GM23338 (cell line): ENCODE results near the gene WSCD2. TPM values are rescaled to one million over a fixed set of nuclear protein-coding genes. Genes with fewer than 3 reads are reported as not detected.
A peak's percentile ranks its signal among the peaks of the same experiment; 100 is the strongest.

Source experiments
- ATAC-seq: fragments of 200-7000 bp; cut with Tn5 transposase; 3 replicates; pipeline ENCODE4 v1.9.1; 2020
- DNase-seq: peaks from one replicate; pipeline ENCODE4 v3.0.0-alpha.2; 2015; ENCODE audit warnings: low spot score
- H2AFZ ChIP-seq: fragments of 200-600 bp; sonication (generic); 2 replicates; pipeline ENCODE4 v1.8.0; 2016; ENCODE audit warnings: antibody characterized with exemption, mild to moderate bottlenecking, moderate library complexity
- H3F3A ChIP-seq: fragments of 200-600 bp; sonication (generic); replicated peaks from 2 replicates; pipeline ENCODE4 v1.8.0; 2017; ENCODE audit warnings: antibody characterized with exemption, mixed run types, low read depth
- H3K27ac ChIP-seq: fragments of 200-600 bp; sonication (generic); 2 replicates; pipeline ENCODE4 v1.6.1; 2016; ENCODE audit warnings: low read depth
- H3K27me3 ChIP-seq: fragments of 200-600 bp; sonication (generic); 2 replicates; pipeline ENCODE4 v1.8.0; 2016; ENCODE audit warnings: mild to moderate bottlenecking, mixed run types, moderate library complexity; ENCODE audit not compliant: insufficient read depth
- H3K36me3 ChIP-seq: fragments of 200-600 bp; sonication (generic); 2 replicates; pipeline ENCODE4 v1.8.0; 2016; ENCODE audit warnings: mild to moderate bottlenecking; ENCODE audit not compliant: insufficient read depth
- H3K4me1 ChIP-seq: fragments of 200-600 bp; sonication (generic); 2 replicates; pipeline ENCODE4 v1.8.0; 2016; ENCODE audit warnings: mild to moderate bottlenecking, moderate library complexity; ENCODE audit not compliant: insufficient read depth
- H3K4me2 ChIP-seq: fragments of 200-600 bp; sonication (generic); 2 replicates; pipeline ENCODE4 v1.7.1; 2017; ENCODE audit warnings: mixed run types
- H3K4me3 ChIP-seq: fragments of 200-600 bp; sonication (generic); 2 replicates; pipeline ENCODE4 v1.6.1; 2016; ENCODE audit warnings: mixed run types
- H3K79me2 ChIP-seq: fragments of 200-600 bp; sonication (generic); replicated peaks from 2 replicates; pipeline ENCODE4 v1.8.0; 2017; ENCODE audit warnings: mild to moderate bottlenecking; ENCODE audit not compliant: insufficient read depth
- H3K9me2 ChIP-seq: fragments of 200-600 bp; sonication (generic); 2 replicates; pipeline ENCODE4 v1.8.0; 2017; ENCODE audit not compliant: insufficient read depth
- H4K20me1 ChIP-seq: fragments of 200-600 bp; sonication (generic); replicated peaks from 2 replicates; pipeline ENCODE4 v1.8.0; 2017; ENCODE audit warnings: mild to moderate bottlenecking; ENCODE audit not compliant: insufficient read depth
- H3K27ac Mint-ChIP-seq: 2 replicates; pipeline ENCODE4 v1.8.0; 2020; ENCODE audit warnings: inconsistent platforms, mild to moderate bottlenecking, moderate library complexity, mixed read lengths
- H3K27me3 Mint-ChIP-seq: 3 replicates; pipeline ENCODE4 v1.8.0; 2022; ENCODE audit warnings: low read depth, mild to moderate bottlenecking, moderate library complexity, mixed read lengths, inconsistent platforms; ENCODE audit not compliant: insufficient read depth, poor library complexity
- H3K36me3 Mint-ChIP-seq: 3 replicates; pipeline ENCODE4 v1.8.0; 2021; ENCODE audit warnings: low read depth, mild to moderate bottlenecking, inconsistent platforms, moderate library complexity, mixed read lengths
- H3K4me1 Mint-ChIP-seq: 3 replicates; pipeline ENCODE4 v1.8.0; 2020; ENCODE audit warnings: mild to moderate bottlenecking, inconsistent platforms, mixed read lengths
- H3K4me3 Mint-ChIP-seq: 3 replicates; pipeline ENCODE4 v1.8.0; 2021; ENCODE audit warnings: moderate library complexity, mild to moderate bottlenecking, inconsistent platforms, mixed read lengths
- H3K9me3 Mint-ChIP-seq: 3 replicates; pipeline ENCODE4 v1.8.0; 2020; ENCODE audit warnings: moderate library complexity, mild to moderate bottlenecking, inconsistent platforms, mixed read lengths
- CREB1 ChIP-seq: fragments of 250-450 bp; sonication (Bioruptor Pico); IDR thresholded peaks from 2 replicates; pipeline ENCODE4 v1.5.0; 2020; ENCODE audit warnings: low read depth, mild to moderate bottlenecking, moderate library complexity
- CTCF ChIP-seq, 2 experiments: fragments of 200-600 bp in 1 of 2; sonication (generic) in 1 of 2; conservative IDR thresholded peaks; 2 replicates each; pipeline versions ENCODE4 v1.5.1 to v1.6.1; 2016 to 2017; ENCODE audit warnings: antibody characterized with exemption in 2 of 2, low read depth in 2 of 2, mild to moderate bottlenecking in 2 of 2, moderate library complexity in 1 of 2
- ETS1 ChIP-seq: IDR thresholded peaks from 2 replicates; pipeline ENCODE4 v1.6.1; 2016; ENCODE audit warnings: antibody characterized with exemption
- EZH2 ChIP-seq: fragments of 200-600 bp; sonication (generic); IDR thresholded peaks from one replicate; pipeline ENCODE4 v1.8.0; 2017; ENCODE audit warnings: antibody characterized with exemption, mild to moderate bottlenecking, low read depth; ENCODE audit not compliant: unreplicated experiment
- EZH2phosphoT487 ChIP-seq: fragments of 200-600 bp; sonication (generic); IDR thresholded peaks from one replicate; pipeline ENCODE4 v1.8.1; 2018; ENCODE audit warnings: antibody characterized with exemption; ENCODE audit not compliant: unreplicated experiment
- JUNB ChIP-seq: IDR thresholded peaks from one replicate; pipeline ENCODE4 v1.6.1; 2016; ENCODE audit warnings: antibody characterized with exemption; ENCODE audit not compliant: unreplicated experiment
- NANOG ChIP-seq: IDR thresholded peaks from 2 replicates; pipeline ENCODE4 v1.6.1; 2016; ENCODE audit warnings: antibody characterized with exemption, borderline replicate concordance
- POLR2AphosphoS5 ChIP-seq: IDR thresholded peaks from 2 replicates; pipeline ENCODE4 v1.6.1; 2016; ENCODE audit warnings: antibody characterized with exemption, low read depth
- REST ChIP-seq: IDR thresholded peaks from one replicate; pipeline ENCODE4 v1.6.1; 2018; ENCODE audit warnings: antibody characterized with exemption; ENCODE audit not compliant: unreplicated experiment
- STAT1 ChIP-seq: IDR thresholded peaks from one replicate; pipeline ENCODE4 v1.6.1; 2016; ENCODE audit warnings: antibody characterized with exemption; ENCODE audit not compliant: unreplicated experiment
- ZNF114 ChIP-seq: fragments of 250-450 bp; sonication (Bioruptor Pico); IDR thresholded peaks from 2 replicates; pipeline ENCODE4 v1.5.0; 2020; ENCODE audit warnings: mild to moderate bottlenecking, moderate library complexity
- ZNF331 ChIP-seq: fragments of 250-450 bp; sonication (Bioruptor Pico); IDR thresholded peaks from 2 replicates; pipeline ENCODE4 v1.5.0; 2020; ENCODE audit warnings: low read depth, mild to moderate bottlenecking, moderate library complexity
- ZNF462 ChIP-seq: fragments of 250-450 bp; sonication (Bioruptor Pico); IDR thresholded peaks from 2 replicates; pipeline ENCODE4 v1.5.0; 2020; ENCODE audit warnings: mild to moderate bottlenecking, moderate library complexity
- polyA plus RNA-seq: library from polyadenylated mRNA; unstranded; fragments of >200 nt; fragmentation: Nextera tagmentation; extraction: Ambion mirVana; gene quantifications from 2 replicates; pipeline ENCODE4 v1.2.1, GENCODE V29; 2016
- total RNA-seq: library from RNA; depleted of rRNA; stranded (reverse); fragments of >200 nt; shearing (Covaris generic); gene quantifications from 2 replicates; pipeline ENCODE4 v1.2.3, GENCODE V29; 2014

The WSCD2 gene
- total and polyA plus RNA-seq, 2 experiments from 2014 or later, result 0.66 to 3.1 TPM

- Histone ChIP-seq H3K79me2 (no peaks in the 10 kb centered on the region), H3K27me3 (no peaks in the 10 kb centered on the region), H3F3A (no peaks in the 10 kb centered on the region), H3K9me2 (peaks cover 5% of the 10 kb centered on the region; the same call in 1 of the 2 replicates), H2AFZ (peak overlapping the region; percentile 74; the same call in 1 of the 2 replicates), H3K36me3 (no peaks in the 10 kb centered on the region), H4K20me1 (no peaks in the 10 kb centered on the region), H3K27ac (no peak overlapping the region), H3K4me2 (no peak overlapping the region; the same call in 1 of the 2 replicates), H3K4me1 (peaks cover 24% of the 10 kb centered on the region), H3K4me3 (no peak overlapping the region)
- TF ChIP-seq CREB1 (CRISPR knock-in tag) (no peak), ETS1 (no peak), ZNF331 (no peak), NANOG (no peak), CTCF (conservative IDR thresholded peaks at IDR 0.05; ENCODE audit: low read depth in 2 of 2) (no peak), ZNF114 (no peak), EZH2phosphoT487 (no peak), EZH2 (no peak), STAT1 (no peak), ZNF462 (no peak), POLR2AphosphoS5 (no peak), JUNB (no peak), REST (no peak)
- ATAC-seq (peak; percentile 76), DNase-seq (peak; percentile 63)
- H3K4me1 Mint-ChIP-seq, result peaks cover 30% of the 10 kb centered on the region
- peaks cover under 1% of the 10 kb centered on the region; the same call in 1 of the 3 replicates for H3K9me3 Mint-ChIP-seq
- no peaks in the 10 kb centered on the region; the same call in 2 of the 3 replicates for H3K36me3 Mint-ChIP-seq
- no peak overlapping the region; the same call in 2 of the 3 replicates for H3K4me3 Mint-ChIP-seq
- peak overlapping the region; percentile 49; the same call in 1 of the 2 replicates for H3K27ac Mint-ChIP-seq
- H3K27me3 Mint-ChIP-seq, result peaks cover 6% of the 10 kb centered on the region
Measured at GRCh38 chr12:108253540-108253939, 124.5 kb downstream of the WSCD2 start.
